H1 (cell line): ENCODE measurements around the gene DENND5B. TPM values are rescaled to one million over a fixed set of nuclear protein-coding genes. Genes with fewer than 3 reads are reported as not detected.

Experiments used
- CTCF ChIA-PET: fragments of 300-600 bp; sonication (Branson Sonifier 250); formaldehyde crosslinking; loops from one replicate; lab custom pipeline; 2021; ENCODE audit not compliant: partially characterized antibody; lab: Charles Lee
- POLR2A ChIA-PET: fragments of 300-600 bp; sonication (Branson Sonifier 250); formaldehyde crosslinking; loops from one replicate; lab custom pipeline; 2021; ENCODE audit warnings: inconsistent platforms; ENCODE audit not compliant: partially characterized antibody; lab: Charles Lee
- DNase-seq, 2 experiments: peaks; one replicate each; pipeline versions ENCODE4 v3.0.0 to v3.0.0-alpha.2; 2010 to 2022; ENCODE audit warnings: low spot score in 2 of 2, low read depth in 1 of 2, mixed read lengths in 1 of 2
- FAIRE-seq: peaks from 2 replicates; lab custom pipeline; 2011; peaks lifted over from hg19 to GRCh38; lab: Jason Lieb, UNC
- H2AFZ ChIP-seq: 2 replicates; pipeline ENCODE4 v1.8.1; 2012; ENCODE audit warnings: low read length, inconsistent platforms
- H2AK5ac ChIP-seq: 2 replicates; pipeline ENCODE4 v1.6.1; 2013; ENCODE audit warnings: low read depth, low read length
- H2BK120ac ChIP-seq: replicated peaks from 2 replicates; pipeline ENCODE3; 2013; ENCODE audit warnings: low read depth, low read length, inconsistent platforms
- H2BK12ac ChIP-seq: 2 replicates; pipeline ENCODE4 v1.6.1; 2013; ENCODE audit warnings: low read depth, low read length
- H2BK15ac ChIP-seq: 2 replicates; pipeline ENCODE4 v1.6.1; 2013; ENCODE audit warnings: low read length
- H2BK20ac ChIP-seq: 2 replicates; pipeline ENCODE4 v1.6.1; 2013; ENCODE audit warnings: low read length
- H2BK5ac ChIP-seq: 2 replicates; pipeline ENCODE4 v1.6.1; 2013; ENCODE audit warnings: low read depth, low read length
- H3K14ac ChIP-seq: 2 replicates; pipeline ENCODE4 v1.6.1; 2013; ENCODE audit warnings: inconsistent platforms; ENCODE audit not compliant: insufficient read length
- H3K18ac ChIP-seq: 2 replicates; pipeline ENCODE4 v1.6.1; 2013; ENCODE audit warnings: low read length; ENCODE audit errors: extremely low read depth
- H3K23ac ChIP-seq: 2 replicates; pipeline ENCODE4 v1.6.1; 2013; ENCODE audit warnings: inconsistent platforms; ENCODE audit not compliant: insufficient read length
- H3K23me2 ChIP-seq: 2 replicates; pipeline ENCODE4 v1.6.1; 2013; ENCODE audit warnings: low read depth, low read length
- H3K27ac ChIP-seq: 2 replicates; pipeline ENCODE4 v1.6.1; 2011; ENCODE audit warnings: low read depth, low read length, inconsistent platforms
- H3K27me3 ChIP-seq, 4 experiments: replicated peaks in 1 of 4; 1 replicate in 1 of 4; 2 replicates in 3 of 4; pipeline versions ENCODE4 v1.6.1 to v1.8.1; 2011 to 2013; ENCODE audit warnings: low read length in 3 of 4, mild to moderate bottlenecking in 3 of 4, inconsistent platforms in 2 of 4, mixed read lengths in 2 of 4, moderate library complexity in 1 of 4; ENCODE audit not compliant: control insufficient read depth in 3 of 4, insufficient read depth in 3 of 4; ENCODE audit errors: extremely low read depth in 1 of 4
- H3K36me3 ChIP-seq, 4 experiments: 2 replicates each; pipeline versions ENCODE4 v1.6.1 to v1.8.1; 2011 to 2013; ENCODE audit warnings: mild to moderate bottlenecking in 4 of 4, low read length in 3 of 4, moderate library complexity in 2 of 4, control low read depth in 1 of 4, inconsistent platforms in 1 of 4; ENCODE audit not compliant: insufficient read depth in 4 of 4, control insufficient read depth in 2 of 4
- H3K4ac ChIP-seq: replicated peaks from 2 replicates; pipeline ENCODE3; 2013; ENCODE audit warnings: low read length, low read depth, mixed read lengths, inconsistent platforms; ENCODE audit not compliant: insufficient read length
- H3K4me1 ChIP-seq, 4 experiments: replicated peaks in 1 of 4; 1 replicate in 1 of 4; 2 replicates in 3 of 4; pipeline versions ENCODE4 v1.6.1 to v1.8.1; 2011 to 2013; ENCODE audit warnings: low read length in 3 of 4, inconsistent platforms in 2 of 4, mixed read lengths in 1 of 4; ENCODE audit not compliant: insufficient read depth in 4 of 4, control insufficient read depth in 3 of 4
- H3K4me2 ChIP-seq, 2 experiments: 2 replicates each; pipeline versions ENCODE4 v1.6.1 to v1.8.1; 2011 to 2013; ENCODE audit warnings: low read depth in 2 of 2, low read length in 2 of 2, control low read depth in 1 of 2, inconsistent platforms in 1 of 2, mild to moderate bottlenecking in 1 of 2; ENCODE audit not compliant: insufficient read depth in 1 of 2
- H3K4me3 ChIP-seq, 4 experiments: fragments of 200-600, 300-600 bp in 1 of 4; sonication (generic), shearing (Covaris generic), sonication (Bioruptor Twin) in 1 of 4; 2 replicates each; pipeline versions ENCODE4 v1.5.1 to v1.8.1; 2011 to 2016; ENCODE audit warnings: low read length in 4 of 4, low read depth in 3 of 4, control low read depth in 2 of 4, inconsistent platforms in 2 of 4, mild to moderate bottlenecking in 2 of 4, mixed read lengths in 1 of 4, moderate library complexity in 1 of 4; ENCODE audit not compliant: insufficient read depth in 2 of 4; ENCODE audit errors: extremely low read depth in 1 of 4
- H3K56ac ChIP-seq: replicated peaks from 2 replicates; pipeline ENCODE3; 2013; ENCODE audit warnings: low read depth, mild to moderate bottlenecking, mixed read lengths, low read length, inconsistent platforms; ENCODE audit not compliant: insufficient read length
- H3K79me1 ChIP-seq: 2 replicates; pipeline ENCODE4 v1.6.1; 2013; ENCODE audit warnings: low read depth, low read length, control low read depth
- H3K79me2 ChIP-seq, 2 experiments: 2 replicates each; pipeline versions ENCODE4 v1.6.1 to v1.8.1; 2012 to 2013; ENCODE audit warnings: low read length in 2 of 2, mild to moderate bottlenecking in 2 of 2, inconsistent platforms in 1 of 2; ENCODE audit not compliant: insufficient read depth in 2 of 2, control insufficient read depth in 1 of 2
- H3K9ac ChIP-seq, 4 experiments: replicated peaks in 1 of 4; 1 replicate in 1 of 4; 2 replicates in 3 of 4; pipeline versions ENCODE4 v1.6.1 to v1.8.1; 2011 to 2013; ENCODE audit warnings: low read depth in 3 of 4, low read length in 3 of 4, control low read depth in 2 of 4, mild to moderate bottlenecking in 2 of 4, moderate library complexity in 2 of 4, inconsistent platforms in 1 of 4; ENCODE audit errors: extremely low read depth in 1 of 4
- H3K9me3 ChIP-seq, 2 experiments: 2 replicates each; pipeline versions ENCODE4 v1.6.1 to v1.8.1; 2012 to 2013; ENCODE audit warnings: mild to moderate bottlenecking in 2 of 2, moderate library complexity in 2 of 2, control low read depth in 1 of 2, inconsistent platforms in 1 of 2, low read depth in 1 of 2, low read length in 1 of 2, mixed read lengths in 1 of 2; ENCODE audit not compliant: insufficient read depth in 2 of 2
- H4K20me1 ChIP-seq, 2 experiments: replicated peaks in 1 of 2; 2 replicates each; pipeline versions ENCODE3 to v1.8.1; 2011 to 2013; ENCODE audit warnings: inconsistent platforms in 2 of 2, low read length in 2 of 2, mild to moderate bottlenecking in 1 of 2; ENCODE audit not compliant: insufficient read depth in 2 of 2, control insufficient read depth in 1 of 2
- H4K5ac ChIP-seq: 2 replicates; pipeline ENCODE4 v1.6.1; 2013; ENCODE audit warnings: low read length, low read depth, mixed read lengths, inconsistent platforms; ENCODE audit not compliant: insufficient read length
- H4K8ac ChIP-seq: 2 replicates; pipeline ENCODE4 v1.8.0; 2013; ENCODE audit warnings: mild to moderate bottlenecking, moderate library complexity, low read length, inconsistent platforms; ENCODE audit not compliant: insufficient read depth; ENCODE audit errors: extremely low read depth
- H4K91ac ChIP-seq: replicated peaks from 2 replicates; pipeline ENCODE3; 2013; ENCODE audit warnings: low read length, mixed read lengths, inconsistent platforms; ENCODE audit not compliant: insufficient read length
- CBX8 ChIP-seq: fragments of 300-800, 300-1000 bp; sonication (generic); IDR thresholded peaks from 2 replicates; pipeline ENCODE4 v1.7.1; 2016; ENCODE audit warnings: low read depth, low read length, borderline replicate concordance
- EGR1 ChIP-seq: IDR thresholded peaks from 2 replicates; pipeline ENCODE4 v1.6.1; 2011; ENCODE audit warnings: low read depth, low read length, borderline replicate concordance
- HDAC2 ChIP-seq, 2 experiments: fragments of 300-600 bp in 1 of 2; sonication (generic) in 1 of 2; IDR thresholded peaks; 2 replicates each; pipeline ENCODE4 v1.6.1; 2011 to 2012; ENCODE audit warnings: low read depth in 2 of 2, low read length in 2 of 2, mild to moderate bottlenecking in 2 of 2, moderate library complexity in 2 of 2, borderline replicate concordance in 1 of 2, inconsistent platforms in 1 of 2
- JUND ChIP-seq: IDR thresholded peaks from 2 replicates; pipeline ENCODE4 v1.6.1; 2011; ENCODE audit warnings: mild to moderate bottlenecking, improper control_type of control experiment, low read length
- KDM4A ChIP-seq: IDR thresholded peaks from one replicate; pipeline ENCODE4 v1.7.1; 2012; ENCODE audit warnings: low read depth, mild to moderate bottlenecking, moderate library complexity, low read length, inconsistent platforms; ENCODE audit not compliant: severe bottlenecking
- NRF1 ChIP-seq: IDR thresholded peaks from 2 replicates; pipeline ENCODE4 v1.6.1; 2011; ENCODE audit warnings: mild to moderate bottlenecking, low read depth, low read length, improper control_type of control experiment
- POU5F1 ChIP-seq: IDR thresholded peaks from 2 replicates; pipeline ENCODE4 v1.6.1; 2011; ENCODE audit warnings: low read depth, mild to moderate bottlenecking, low read length, moderate library complexity
- SRF ChIP-seq: IDR thresholded peaks from 2 replicates; pipeline ENCODE4 v1.6.1; 2011; ENCODE audit warnings: mild to moderate bottlenecking, low read depth, low read length, moderate library complexity
- TAF7 ChIP-seq: optimal IDR thresholded peaks from 2 replicates; pipeline ENCODE3; 2011; ENCODE audit warnings: low read depth, mild to moderate bottlenecking, inconsistent platforms, low read length, moderate library complexity, borderline replicate concordance
- YY1 ChIP-seq: IDR thresholded peaks from 2 replicates; pipeline ENCODE4 v1.6.1; 2011; ENCODE audit warnings: low read depth, mild to moderate bottlenecking, low read length
- ZNF274 ChIP-seq: IDR thresholded peaks from 2 replicates; pipeline ENCODE4 v1.7.0; 2012; ENCODE audit warnings: low read length, borderline replicate concordance; ENCODE audit errors: extremely low read depth
- WGBS, 2 experiments: shearing (Covaris generic) in 1 of 2; methylation state at CpG; one replicate each; pipeline versions ENCODE4 v1.1.6 to v1.1.7; 2013 to 2015; ENCODE audit warnings: low lambda C conversion rate in 2 of 2, mixed read lengths in 2 of 2, inconsistent platforms in 1 of 2, low coverage in 1 of 2, missing lambda C conversion rate in 1 of 2; ENCODE audit not compliant: insufficient replicate concordance in 2 of 2, insufficient coverage in 1 of 2, insufficient read length in 1 of 2; ENCODE audit errors: extremely low coverage in 1 of 2, missing lambda C conversion rate in 1 of 2; 5-methylcytosine and 5-hydroxymethylcytosine counted together
- polyA plus RNA-seq, 7 experiments: library from polyadenylated mRNA; depleted of rRNA in 3 of 7; stranded (reverse) in 5 of 7; unstranded in 2 of 7; fragments of >200 nt in 5 of 7; fragments of 200-250 nt in 2 of 7; gene quantifications; 1 replicate in 5 of 7; 2 replicates in 1 of 7; 4 replicates in 1 of 7; pipeline versions ENCODE4 v1.2.1 to v1.2.3, GENCODE V29; 2011 to 2013; ENCODE audit warnings: missing spikeins in 2 of 7, mixed read lengths in 2 of 7
- total RNA-seq: library from RNA; stranded (reverse); fragmentation: NEBNext Ultra II Directional; extraction: Animal tissue kit (Norgen Biotek cat#: 25700); gene quantifications from 2 replicates; pipeline ENCODE4 v1.2.1, GENCODE V29; 2021
- TF ChIP-seq, protein P1 (sequence below): IDR thresholded peaks from 2 replicates; pipeline ENCODE4 v1.6.1; 2011; ENCODE audit warnings: low read depth, mild to moderate bottlenecking, low read length; ENCODE audit not compliant: insufficient read depth

The DENND5B gene
- total and polyA plus RNA-seq, 2 of the 8 experiments (the other 6 are each of a cell fraction or from before 2014, with no cell fraction given), result 13.4 to 20.2 TPM

DNA sequence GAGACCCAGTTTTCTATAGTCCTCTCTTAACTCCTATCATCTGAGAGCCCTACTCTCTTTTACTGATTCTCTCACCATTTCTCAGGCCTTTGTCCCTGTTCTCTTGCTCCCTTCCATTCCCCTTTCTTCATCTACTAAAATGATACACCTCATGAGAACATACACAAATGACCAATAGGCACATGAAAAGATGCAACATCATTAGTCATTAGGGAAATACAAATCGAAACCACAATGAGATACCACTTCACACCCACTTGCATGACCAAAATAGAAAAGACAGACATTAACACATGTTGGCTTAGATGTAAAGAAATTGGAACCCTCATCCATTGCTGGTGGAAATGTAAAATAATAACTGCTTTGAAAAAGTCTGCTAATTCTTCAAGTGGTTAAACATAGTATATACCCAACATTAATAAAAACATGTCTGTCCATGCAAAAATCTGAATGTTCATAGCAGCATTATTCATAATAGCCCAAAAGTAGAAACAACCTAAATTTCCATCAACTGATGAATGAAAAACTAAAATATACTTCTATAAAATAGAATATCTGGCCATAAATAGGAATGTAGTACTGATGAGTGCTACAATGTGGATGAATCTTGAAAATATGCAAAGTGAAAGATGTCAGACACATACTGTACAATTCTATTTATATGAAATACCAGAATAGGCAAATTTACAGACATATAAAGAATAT is 66.0 kb downstream of the DENND5B start:
- Histone ChIP-seq H3K23ac (no peak overlapping the region), H3K27me3 (no peaks in the 10 kb centered on the region), H3K18ac (no peak overlapping the region), H3K23me2 (no peaks in the 10 kb centered on the region; the same call in 1 of the 2 replicates), H3K4me3 (no peak overlapping the region), H2AFZ (no peak overlapping the region), H3K4me2 (no peak overlapping the region), H3K14ac (no peak overlapping the region), H4K91ac (no peak overlapping the region), H2BK20ac (no peak overlapping the region), H4K8ac (no peak overlapping the region), H2BK15ac (no peak overlapping the region), H3K9ac (no peak overlapping the region), H3K79me2 (peaks cover 0 to 15% of the 10 kb centered on the region in 2 experiments; a peak in 3 of 4 replicates), H2BK120ac (no peak overlapping the region), H2AK5ac (no peak overlapping the region), H2BK12ac (no peak overlapping the region), H3K4ac (no peak overlapping the region), H3K9me3 (no peaks in the 10 kb centered on the region), H3K56ac (no peak overlapping the region), H4K20me1 (no peaks in the 10 kb centered on the region), H3K27ac (no peak overlapping the region), H3K4me1 (peaks cover 5 to 14% (median 6%) of the 10 kb centered on the region in 4 experiments; a peak in 6 of 7 replicates), H3K79me1 (no peaks in the 10 kb centered on the region), H4K5ac (no peak overlapping the region), H2BK5ac (no peak overlapping the region), H3K36me3 (no peaks in the 10 kb centered on the region)
- POLR2A ChIA-PET, result interaction anchor here (1.0 to 1.3 kb wide), 2 partner anchors 9 to 205 kb away, joined by 3 to 4 read pairs; no protein-coding TSS in a partner anchor
- CTCF ChIA-PET, result no interaction called here
- DNase-seq (no peak), FAIRE-seq (no peak)
- WGBS, 2 experiments, result 92% methylated on average over 1 of the region's 1 CpG; no CpG with 5 or more reads in 1 of the 2 experiments
- TF ChIP-seq, protein P1, sequence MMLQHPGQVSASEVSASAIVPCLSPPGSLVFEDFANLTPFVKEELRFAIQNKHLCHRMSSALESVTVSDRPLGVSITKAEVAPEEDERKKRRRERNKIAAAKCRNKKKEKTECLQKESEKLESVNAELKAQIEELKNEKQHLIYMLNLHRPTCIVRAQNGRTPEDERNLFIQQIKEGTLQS, result no peak
- TF ChIP-seq CBX8 (no peak), NRF1 (no peak), JUND (no peak), SRF (no peak), POU5F1 (no peak), EGR1 (no peak), HDAC2 (IDR thresholded peaks at IDR 0.05; ENCODE audit: borderline replicate concordance in 1 of 2, low read depth in 2 of 2, low read length in 2 of 2) (no peak), TAF7 (no peak), KDM4A (no peak), ZNF274 (no peak), YY1 (no peak)
